DLD1 (cell line): ENCODE measurements around the gene SERINC5.

Experiments
- in situ Hi-C: cut with HindIII; loops from 2 replicates; pipeline ENCODE4 v1.10.0; 2017; ENCODE audit warnings: low sequenced_read_pairs

SERINC5 gene

DNA sequence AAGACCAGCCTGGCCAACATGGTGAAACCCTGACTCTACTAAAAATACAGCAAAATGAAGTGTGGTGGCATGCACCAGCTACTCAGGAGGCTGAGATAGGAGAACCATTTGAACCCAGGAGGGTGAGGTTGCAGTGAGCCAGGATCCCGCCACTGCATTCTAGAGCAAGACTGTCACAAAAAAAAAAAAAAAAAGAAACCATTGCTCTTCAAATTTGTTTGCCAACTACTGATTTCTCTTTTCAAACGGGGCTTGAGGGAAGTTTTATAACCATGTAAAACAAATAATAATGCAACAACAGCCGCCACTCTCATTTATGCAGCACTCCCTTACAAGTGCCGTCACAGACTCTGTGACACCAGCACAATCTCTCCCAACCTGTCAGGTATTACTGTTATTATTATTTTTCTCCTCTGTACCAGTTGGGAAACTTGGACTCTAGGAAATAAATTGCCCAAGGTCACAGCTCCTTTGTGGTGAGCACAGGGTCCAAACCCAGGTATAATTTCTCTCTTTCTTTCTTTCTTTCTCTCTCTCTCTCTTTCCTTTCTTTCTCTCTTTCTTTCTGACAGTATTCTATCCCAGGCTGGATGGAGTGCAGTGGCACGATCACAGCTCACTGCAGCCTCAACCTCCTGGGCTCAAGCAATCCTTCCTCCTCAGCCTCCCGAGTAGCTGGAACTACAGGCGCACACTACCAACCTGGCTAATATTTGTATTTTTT, 25.4 kb downstream of the SERINC5 start:
- in situ Hi-C loops, result no loop called here

DNA sequence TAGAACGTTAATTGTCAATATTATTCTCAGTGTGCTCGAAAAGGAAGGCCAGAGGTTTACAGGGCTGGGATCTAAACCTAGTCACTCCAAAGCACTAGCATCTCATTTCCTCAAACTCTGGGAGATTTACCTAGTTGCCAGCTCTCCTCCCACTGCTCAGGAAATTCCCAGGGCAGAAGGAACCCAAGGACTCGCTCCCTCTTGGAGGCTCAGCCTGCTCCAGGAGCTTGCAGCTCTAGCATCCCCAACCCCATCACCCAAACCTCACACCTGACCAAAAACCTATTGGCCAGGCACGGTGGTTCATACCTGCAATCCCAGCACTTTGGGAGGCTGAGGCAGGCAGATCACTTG, 26.0 kb downstream of the SERINC5 start:
- in situ Hi-C loops, result no loop called here

DNA sequence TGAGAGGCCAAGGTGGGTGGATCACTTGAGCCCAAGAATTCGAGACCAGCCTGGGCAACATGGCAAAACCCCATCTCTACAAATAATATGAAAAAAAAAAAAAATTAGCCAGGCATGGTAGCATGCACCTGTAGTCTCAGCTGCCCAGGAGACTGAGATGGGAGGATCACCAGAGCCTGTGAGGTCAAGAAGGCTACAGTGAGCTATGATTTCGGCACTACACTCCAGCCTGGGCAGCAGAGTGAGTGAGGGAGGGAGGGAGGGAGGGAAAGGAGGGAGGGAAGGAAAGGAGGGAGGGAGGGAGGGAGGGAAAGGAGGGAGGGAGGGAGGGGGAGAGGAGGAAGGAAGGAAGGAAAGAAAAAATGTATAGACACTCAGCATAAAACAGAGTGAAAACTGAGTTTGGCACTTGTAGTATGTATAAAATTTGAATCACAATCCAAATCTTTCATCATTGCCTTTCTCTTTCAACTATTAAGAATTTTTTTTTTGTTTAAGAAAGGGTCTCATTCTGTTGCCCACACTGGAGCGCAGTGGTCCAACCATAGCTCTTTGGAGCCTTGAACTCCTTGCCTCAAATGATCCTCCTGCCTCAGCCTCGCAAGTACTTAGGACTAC, 27.8 kb downstream of the SERINC5 start:
- in situ Hi-C loops, result no loop called here

DNA sequence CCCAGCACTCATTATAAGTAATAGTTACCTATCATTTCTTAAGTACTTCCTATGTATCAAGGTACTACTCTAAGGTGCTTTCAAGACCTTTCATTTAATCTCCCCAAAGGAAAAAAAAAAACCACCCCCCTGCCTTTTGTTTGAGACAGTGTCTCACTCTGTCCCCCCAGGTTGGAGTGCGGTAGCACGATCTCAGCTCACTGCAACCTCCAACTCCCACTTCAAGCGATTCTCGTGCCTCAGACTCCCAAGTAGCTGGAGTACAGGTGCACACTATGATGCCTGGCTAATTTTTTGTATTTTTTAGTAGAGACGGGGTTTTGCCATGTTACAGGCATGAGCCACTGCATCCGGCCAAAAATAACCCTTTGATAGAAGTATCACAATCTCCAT, 29.9 kb downstream of the SERINC5 start:
- in situ Hi-C loops, result no loop called here

GRCh38 chr5:80225189-80225933, 30.5 kb downstream of the SERINC5 start:
- in situ Hi-C loops, result no loop called here

- in situ Hi-C loops, result no loop called here
Observed at GRCh38 chr5:80223561-80223960, 32.3 kb downstream of the SERINC5 start.

- in situ Hi-C loops, result no loop called here
Observed at GRCh38 chr5:80220245-80220897, 35.5 kb downstream of the SERINC5 start.

DNA sequence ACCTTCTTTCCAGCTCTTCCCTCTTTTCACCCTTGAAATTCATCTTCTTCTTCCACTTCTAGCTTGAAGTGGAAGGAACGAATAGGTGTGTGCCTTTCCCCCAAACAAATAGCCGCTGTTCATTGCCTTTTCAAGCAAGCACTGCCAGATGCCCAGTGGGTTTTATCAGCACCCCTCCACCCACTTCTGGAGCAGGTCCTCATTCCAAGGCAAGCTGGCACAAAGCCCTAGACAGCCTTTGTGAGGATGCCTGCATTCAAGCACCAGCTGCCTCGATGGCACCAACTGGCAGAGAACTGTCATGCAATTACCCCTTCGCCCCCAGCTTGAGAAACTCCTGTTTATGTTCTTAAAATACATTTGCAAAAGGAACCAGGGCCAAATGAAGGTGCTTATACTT, 36.5 kb downstream of the SERINC5 start:
- in situ Hi-C loops, result no loop called here

DNA sequence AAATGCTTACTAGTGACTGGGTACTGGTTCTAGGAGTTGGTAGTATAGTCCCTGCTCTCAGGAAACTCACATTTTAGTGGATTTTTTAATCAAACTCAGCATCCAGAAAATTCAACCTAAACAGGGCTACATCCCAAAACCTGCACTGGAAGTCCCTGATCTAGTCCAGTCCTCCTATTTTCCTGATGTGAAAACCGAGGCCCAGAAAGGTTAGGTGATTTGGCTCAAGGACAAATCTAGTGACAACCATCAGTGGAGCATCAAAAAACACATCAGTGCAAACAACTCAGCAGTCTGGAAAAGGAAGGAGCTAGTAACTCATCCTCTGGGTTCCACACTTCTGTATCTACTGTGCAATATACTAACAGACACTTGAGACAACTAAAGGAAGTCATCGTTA, 38.2 kb downstream of the SERINC5 start:
- in situ Hi-C loops, result no loop called here

GRCh38 chr5:80216753-80217596, 38.9 kb downstream of the SERINC5 start:
- in situ Hi-C loops, result no loop called here

DNA sequence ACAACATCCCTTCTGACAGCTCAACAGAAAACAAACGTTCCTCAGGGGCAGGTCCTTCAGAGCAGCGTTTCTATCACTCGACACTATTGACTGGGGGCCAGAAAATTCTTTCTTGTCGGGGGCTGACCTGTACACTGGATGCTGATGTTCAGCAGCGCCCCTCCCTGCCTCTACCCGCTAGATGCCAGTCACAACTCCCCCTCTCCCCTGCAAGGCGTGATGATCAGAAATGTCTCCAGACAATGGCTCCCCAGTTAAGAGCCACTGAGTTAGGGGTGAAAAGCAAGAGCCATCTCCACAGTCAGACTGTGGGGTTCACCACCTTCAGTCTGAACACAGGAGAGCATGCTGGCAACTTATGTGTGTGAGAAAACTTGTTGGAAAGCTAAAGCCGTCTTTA, 39.8 kb downstream of the SERINC5 start:
- in situ Hi-C loops, result no loop called here

DNA sequence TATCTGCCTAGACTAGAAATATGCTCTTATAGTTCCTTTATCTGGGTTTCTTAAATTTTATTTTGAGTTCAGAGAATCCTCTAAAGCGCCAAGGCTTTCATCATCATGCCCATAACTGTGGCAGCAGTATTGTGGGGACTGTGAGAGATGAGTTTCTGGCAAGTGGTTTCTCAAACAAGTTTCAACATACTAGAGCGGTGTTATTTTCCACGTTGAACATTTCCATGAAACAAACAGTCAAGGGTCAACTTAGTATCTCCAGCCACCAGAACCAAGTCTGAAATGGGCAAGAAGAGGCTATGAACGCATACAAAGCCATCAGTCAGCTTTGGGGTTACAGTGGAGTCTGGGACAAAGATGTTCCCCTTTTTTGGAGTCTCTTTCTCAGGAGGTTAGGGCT, 40.3 kb downstream of the SERINC5 start:
- in situ Hi-C loops, result no loop called here

DNA sequence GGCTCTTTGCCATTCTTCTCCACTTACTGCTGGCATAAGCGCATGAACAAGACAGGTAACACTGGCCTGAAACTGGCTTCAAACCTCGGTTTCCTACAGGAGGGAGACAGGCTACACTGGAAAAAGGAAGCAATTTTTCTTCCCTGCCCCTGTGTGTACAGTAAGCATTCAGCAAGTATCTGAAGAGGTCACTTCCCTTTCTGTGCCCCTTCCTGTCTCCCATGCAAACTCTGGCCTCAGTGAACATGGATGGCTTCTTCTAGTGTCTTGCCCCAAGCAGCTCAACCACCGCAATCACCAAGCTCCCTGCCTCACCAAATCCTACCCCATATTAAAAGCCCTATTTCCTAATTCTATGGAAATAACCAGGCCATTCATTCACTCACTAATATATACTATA, 42.4 kb downstream of the SERINC5 start:
- in situ Hi-C loops, result no loop called here

- in situ Hi-C loops, result no loop called here
Observed at GRCh38 chr5:80212171-80212667, 43.6 kb downstream of the SERINC5 start.

GRCh38 chr5:80211327-80211726, 44.5 kb downstream of the SERINC5 start:
- in situ Hi-C loops, result no loop called here

- in situ Hi-C loops, result no loop called here
Observed at GRCh38 chr5:80210014-80210413, 45.8 kb downstream of the SERINC5 start.

DNA sequence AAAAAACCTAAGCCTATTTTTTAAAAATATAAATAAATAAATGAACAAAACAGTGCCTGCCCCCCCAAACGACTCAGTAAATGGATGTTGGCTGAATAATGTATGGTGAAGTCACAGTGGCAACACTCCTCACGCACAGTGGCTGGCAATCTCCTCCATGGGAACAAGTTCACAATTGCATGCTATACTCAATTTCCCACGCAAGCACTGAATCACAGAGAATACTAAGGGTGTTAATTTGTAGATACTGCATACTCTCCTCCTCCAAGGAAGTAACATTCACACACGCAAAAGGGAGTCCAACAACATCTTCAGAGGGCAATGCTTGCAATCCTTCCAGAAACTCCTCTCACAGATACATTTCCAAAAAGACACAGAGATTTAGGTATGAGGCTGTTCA, 47.5 kb downstream of the SERINC5 start:
- in situ Hi-C loops, result no loop called here

DNA sequence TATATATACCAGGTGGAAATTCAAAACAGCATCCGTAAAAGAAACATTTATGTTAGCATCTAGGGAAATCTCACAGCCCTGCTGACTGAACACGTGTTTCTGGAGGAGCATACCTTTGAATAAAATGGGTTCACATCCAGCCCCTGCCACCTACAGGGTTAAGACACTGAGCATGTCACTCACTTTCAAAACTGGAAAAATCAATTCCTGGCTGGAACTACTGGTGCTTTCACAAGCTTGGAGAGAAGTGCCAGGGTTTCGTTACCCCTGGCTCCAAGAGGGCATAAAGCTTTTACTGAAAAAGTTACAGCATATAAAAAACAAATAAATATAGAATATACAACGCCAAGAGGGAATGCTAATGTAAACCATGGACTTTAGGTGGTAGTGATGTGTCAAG, 48.0 kb downstream of the SERINC5 start:
- in situ Hi-C loops, result no loop called here

GRCh38 chr5:80206282-80206681, 49.6 kb downstream of the SERINC5 start:
- in situ Hi-C loops, result no loop called here

DNA sequence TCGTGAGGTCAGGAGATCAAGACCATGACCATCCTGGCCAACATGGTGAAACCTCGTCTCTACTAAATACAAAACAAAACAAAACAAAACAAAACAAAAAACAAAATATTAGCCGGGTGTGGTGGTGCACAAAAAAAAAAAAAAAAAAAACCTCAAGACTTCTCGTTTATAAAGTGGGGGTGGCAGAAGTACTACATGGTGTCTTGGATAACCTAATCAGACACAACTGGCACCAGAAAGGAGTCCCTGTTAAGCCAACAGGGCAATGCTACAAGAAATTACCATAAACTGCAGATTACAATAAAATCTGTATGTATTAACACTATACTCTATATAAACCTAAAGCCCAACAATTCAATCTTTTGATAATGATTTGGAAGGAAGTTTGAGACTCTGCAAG, 50.0 kb downstream of the SERINC5 start:
- in situ Hi-C loops, result no loop called here
